ENCODE measurements around the gene TSPO2. TPM values are rescaled to one million over a fixed set of nuclear protein-coding genes. Genes with fewer than 3 reads are reported as not detected.
"Not testable (repeated sequence)": the region's sequence is repeated elsewhere in the genome, so short reads cannot be mapped to it uniquely, and the experiment has no call there.

The TSPO2 gene
- total RNA-seq, 1 donor from 2014 or later = not detected

DNA sequence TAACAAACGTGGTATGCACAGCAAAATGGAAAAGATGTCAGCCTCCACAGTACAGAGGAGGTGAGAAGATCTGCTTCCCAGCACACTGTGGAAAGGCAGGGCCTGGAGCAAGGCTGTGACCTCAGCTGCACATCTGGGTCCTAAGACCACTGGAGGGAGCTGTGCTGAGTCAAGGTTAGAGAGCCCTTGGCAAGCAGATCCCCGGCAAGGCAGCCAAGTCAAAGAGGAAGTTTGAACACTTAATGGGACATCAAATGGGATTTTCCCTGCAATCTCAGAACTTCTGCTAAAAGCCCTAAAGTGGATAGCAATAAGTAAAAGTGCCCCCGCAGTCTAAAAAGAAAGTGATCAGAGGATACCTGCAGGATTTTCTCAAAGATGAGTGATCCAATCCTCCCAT, 42.7 kb upstream of the TSPO2 start:
- Mint-ChIP-seq H3K9me3 (no peaks in the 10 kb centered on the region), H3K27me3 (ENCODE audit: low read depth) (peaks cover 9% of the 10 kb centered on the region), H3K27ac (no peak overlapping the region), H3K4me3 (no peak overlapping the region), H3K4me1 (peaks cover 24% of the 10 kb centered on the region), H3K36me3 (no peaks in the 10 kb centered on the region)
- TF ChIP-seq, protein P1, sequence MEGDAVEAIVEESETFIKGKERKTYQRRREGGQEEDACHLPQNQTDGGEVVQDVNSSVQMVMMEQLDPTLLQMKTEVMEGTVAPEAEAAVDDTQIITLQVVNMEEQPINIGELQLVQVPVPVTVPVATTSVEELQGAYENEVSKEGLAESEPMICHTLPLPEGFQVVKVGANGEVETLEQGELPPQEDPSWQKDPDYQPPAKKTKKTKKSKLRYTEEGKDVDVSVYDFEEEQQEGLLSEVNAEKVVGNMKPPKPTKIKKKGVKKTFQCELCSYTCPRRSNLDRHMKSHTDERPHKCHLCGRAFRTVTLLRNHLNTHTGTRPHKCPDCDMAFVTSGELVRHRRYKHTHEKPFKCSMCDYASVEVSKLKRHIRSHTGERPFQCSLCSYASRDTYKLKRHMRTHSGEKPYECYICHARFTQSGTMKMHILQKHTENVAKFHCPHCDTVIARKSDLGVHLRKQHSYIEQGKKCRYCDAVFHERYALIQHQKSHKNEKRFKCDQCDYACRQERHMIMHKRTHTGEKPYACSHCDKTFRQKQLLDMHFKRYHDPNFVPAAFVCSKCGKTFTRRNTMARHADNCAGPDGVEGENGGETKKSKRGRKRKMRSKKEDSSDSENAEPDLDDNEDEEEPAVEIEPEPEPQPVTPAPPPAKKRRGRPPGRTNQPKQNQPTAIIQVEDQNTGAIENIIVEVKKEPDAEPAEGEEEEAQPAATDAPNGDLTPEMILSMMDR (IDR thresholded peaks at IDR 0.05; ENCODE audit: unreplicated experiment) = no peak
- no peak for DNase-seq (ENCODE audit: low spot score in 2 of 2, unreplicated experiment in 2 of 2)

DNA sequence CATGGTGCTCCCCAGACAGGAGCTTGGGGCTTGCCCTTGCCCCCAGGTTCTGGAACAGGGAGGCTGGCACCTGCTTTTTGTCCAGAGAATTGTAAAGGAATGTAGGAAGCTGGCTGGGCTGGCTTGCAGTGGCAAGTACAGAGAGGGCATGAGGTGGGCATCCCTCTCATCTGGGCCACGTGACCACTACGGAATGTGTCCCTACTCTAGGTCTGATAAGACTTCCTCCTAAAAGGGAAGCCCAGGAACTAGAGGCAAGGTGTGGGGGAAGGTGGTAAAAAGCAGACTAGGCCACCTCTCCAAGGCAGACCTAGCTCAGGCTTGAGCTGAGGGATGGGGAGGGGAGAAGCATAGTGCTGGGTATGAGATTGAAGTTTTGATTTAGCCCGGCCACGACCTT, 42.0 kb upstream of the TSPO2 start:
- Mint-ChIP-seq H3K4me3 (no peak overlapping the region), H3K9me3 (no peaks in the 10 kb centered on the region), H3K4me1 (peaks cover 24% of the 10 kb centered on the region), H3K27me3 (ENCODE audit: low read depth) (peaks cover 10% of the 10 kb centered on the region), H3K36me3 (no peaks in the 10 kb centered on the region), H3K27ac (no peak overlapping the region)
- TF ChIP-seq, protein P1 (IDR thresholded peaks at IDR 0.05; ENCODE audit: unreplicated experiment) = no peak
- DNase-seq (ENCODE audit: low spot score in 2 of 2, unreplicated experiment in 2 of 2) = no peak

DNA sequence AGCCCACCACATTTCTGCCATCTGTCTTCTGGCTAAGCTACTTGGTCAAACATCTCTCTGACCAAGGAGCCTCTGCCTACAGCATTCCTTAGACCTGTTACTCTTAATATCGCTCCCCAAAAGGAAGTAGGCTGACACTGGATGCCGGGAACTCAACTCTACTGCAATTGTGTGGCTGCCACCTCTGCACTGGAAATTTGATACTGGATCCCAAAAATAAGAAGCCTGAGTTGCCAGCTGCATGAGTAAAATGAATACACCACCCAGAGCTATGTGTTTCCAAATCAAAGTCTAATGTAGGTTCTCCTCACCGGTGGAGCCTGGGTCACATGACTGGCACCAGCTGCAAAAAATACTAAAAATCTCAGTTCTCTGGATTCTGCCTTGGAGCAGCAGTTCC, 40.1 kb upstream of the TSPO2 start:
- H3K4me3 Mint-ChIP-seq = no peak overlapping the region

DNA sequence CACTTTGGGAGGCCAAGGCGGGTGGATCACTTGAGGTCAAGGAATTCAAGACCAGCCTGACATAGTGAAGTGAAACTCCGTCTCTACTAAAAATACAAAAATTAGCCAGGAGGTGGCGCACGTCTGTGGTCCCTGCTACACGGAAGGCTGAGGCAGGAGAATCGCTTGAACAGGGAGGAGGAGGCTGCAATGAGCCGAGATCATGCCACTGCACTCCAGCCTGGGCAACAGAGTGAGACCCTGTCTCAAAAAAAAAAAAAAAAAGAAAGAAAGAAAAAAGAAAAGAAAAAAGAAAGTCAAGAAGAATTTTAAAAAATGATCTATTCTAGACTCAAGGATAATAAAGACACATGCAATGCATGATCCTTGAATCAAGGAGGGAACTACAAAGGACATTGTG, 36.0 kb upstream of the TSPO2 start:
- H3K4me3 Mint-ChIP-seq; DNase-seq (ENCODE audit: low spot score in 2 of 2, unreplicated experiment in 2 of 2); H3K4me1 Mint-ChIP-seq; H3K27ac Mint-ChIP-seq; H3K9me3 Mint-ChIP-seq; H3K36me3 Mint-ChIP-seq: not testable (repeated sequence)
- peaks cover 13% of the 10 kb centered on the region for H3K27me3 Mint-ChIP-seq (ENCODE audit: low read depth)
- TF ChIP-seq, protein P1 (IDR thresholded peaks at IDR 0.05; ENCODE audit: unreplicated experiment) = peak; percentile 70

More for the DNA sequence above, 40.1 kb upstream of the TSPO2 start:
- TF ChIP-seq, protein P1 (IDR thresholded peaks at IDR 0.05; ENCODE audit: unreplicated experiment) = no peak
- DNase-seq (ENCODE audit: low spot score in 2 of 2, unreplicated experiment in 2 of 2) = no peak
- H3K27me3 Mint-ChIP-seq (ENCODE audit: low read depth) = peaks cover 10% of the 10 kb centered on the region
- peaks cover 13% of the 10 kb centered on the region for H3K4me1 Mint-ChIP-seq
- no peaks in the 10 kb centered on the region for H3K36me3 Mint-ChIP-seq
- no peaks in the 10 kb centered on the region for H3K9me3 Mint-ChIP-seq
- no peak overlapping the region for H3K27ac Mint-ChIP-seq

DNA sequence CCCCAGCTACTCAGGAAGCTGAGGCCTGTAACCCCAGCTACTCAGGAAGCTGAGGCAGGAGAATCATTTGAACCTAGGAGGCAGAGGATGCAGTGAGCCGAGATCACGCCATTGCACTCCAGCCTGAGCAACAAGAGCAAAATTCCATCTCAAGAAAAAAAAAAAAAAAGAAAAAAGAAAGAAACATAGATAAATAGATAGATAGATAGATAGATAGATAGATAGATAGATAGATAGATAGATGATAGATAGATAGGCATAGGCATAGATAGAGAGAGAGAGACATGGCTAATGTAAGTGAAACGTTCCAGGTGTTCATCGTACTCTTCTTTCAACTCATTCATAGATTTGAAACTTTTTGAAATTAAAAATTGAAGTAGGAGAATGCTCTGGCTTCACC, 35.3 kb upstream of the TSPO2 start:
- H3K36me3 Mint-ChIP-seq; H3K4me1 Mint-ChIP-seq; H3K4me3 Mint-ChIP-seq; H3K27ac Mint-ChIP-seq; H3K9me3 Mint-ChIP-seq; DNase-seq (ENCODE audit: low spot score in 2 of 2, unreplicated experiment in 2 of 2): not testable (repeated sequence)
- peaks cover 13% of the 10 kb centered on the region for H3K27me3 Mint-ChIP-seq (ENCODE audit: low read depth)

DNA sequence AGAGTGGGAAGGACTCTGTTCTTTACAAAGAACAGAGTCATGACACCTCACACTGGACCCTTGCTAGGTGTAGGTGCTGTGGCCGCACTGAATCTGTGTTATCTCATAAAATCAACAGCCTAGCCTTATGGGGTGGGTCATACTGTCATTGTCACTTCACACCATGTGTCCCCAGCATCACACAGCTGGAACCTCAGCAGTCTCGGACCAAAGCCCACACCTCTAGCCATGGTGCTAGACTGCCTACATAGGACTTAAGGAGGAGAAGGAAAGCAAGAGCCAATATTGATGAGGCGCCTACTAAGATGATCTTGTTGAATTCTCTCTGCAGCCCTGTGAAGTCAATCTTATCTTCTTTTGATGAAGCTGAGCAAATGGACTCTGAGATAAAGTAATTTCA, 34.3 kb upstream of the TSPO2 start:
- H3K4me1 Mint-ChIP-seq = no peaks in the 10 kb centered on the region
- H3K9me3 Mint-ChIP-seq = no peaks in the 10 kb centered on the region
- peaks cover 13% of the 10 kb centered on the region for H3K27me3 Mint-ChIP-seq (ENCODE audit: low read depth)
- no peak for DNase-seq (ENCODE audit: low spot score in 2 of 2, unreplicated experiment in 2 of 2)
- no peak overlapping the region for H3K27ac Mint-ChIP-seq
- TF ChIP-seq, protein P1 (IDR thresholded peaks at IDR 0.05; ENCODE audit: unreplicated experiment) = no peak
- no peak overlapping the region for H3K4me3 Mint-ChIP-seq
- H3K36me3 Mint-ChIP-seq = peaks cover 3% of the 10 kb centered on the region
